Measurements from ENCODE around the gene NR4A1.

- TF ChIP-seq CTCF (optimal IDR thresholded peaks at IDR 0.05 in 1 of 3, IDR thresholded peaks at IDR 0.05 in 1 of 3, conservative IDR thresholded peaks at IDR 0.05 in 1 of 3; ENCODE audit: extremely low read depth in 1 of 3, insufficient read depth in 2 of 3, low read length in 3 of 3) (no peak), EZH2 (IDR thresholded peaks at IDR 0.05; ENCODE audit: low read length) (no peak)
Observed at GRCh38 chr12:52049688-52050087, 1.6 kb upstream of the NR4A1 start.

Data from keratinocyte (primary cell).